Ecto neural progenitor cell (in vitro differentiated cells): Measurements from ENCODE around the gene MINK1.
"Not testable (repeated sequence)": the region's sequence is repeated elsewhere in the genome, so short reads cannot be mapped to it uniquely, and the experiment has no call there.

Experiments used
- DNase-seq: peaks from one replicate; pipeline ENCODE4 v3.0.0-alpha.2; 2018; ENCODE audit warnings: low spot score

MINK1 gene

GRCh38 chr17:4811471-4811870 lies 21.7 kb upstream of the MINK1 start:
- no peak for DNase-seq

- no peak for DNase-seq
Observed at GRCh38 chr17:4812690-4813089, 20.4 kb upstream of the MINK1 start.

GRCh38 chr17:4815043-4815675 lies 18.0 kb upstream of the MINK1 start:
- DNase-seq, result no peak

- DNase-seq, result no peak
Observed at GRCh38 chr17:4816826-4817225, 16.3 kb upstream of the MINK1 start.

GRCh38 chr17:4818276-4818675 lies 14.9 kb upstream of the MINK1 start:
- no peak for DNase-seq

GRCh38 chr17:4822835-4823234 lies 10.3 kb upstream of the MINK1 start:
- no peak for DNase-seq

- no peak for DNase-seq
Observed at GRCh38 chr17:4823373-4824089, 9.6 kb upstream of the MINK1 start.

- no peak for DNase-seq
Observed at GRCh38 chr17:4827399-4827798, 5.7 kb upstream of the MINK1 start.

GRCh38 chr17:4832829-4833177 lies 337 bp upstream of the MINK1 start:
- DNase-seq, result not testable (repeated sequence)

GRCh38 chr17:4833941-4834680 lies 971 bp downstream of the MINK1 start:
- no peak for DNase-seq

GRCh38 chr17:4834681-4835020 lies 1.5 kb downstream of the MINK1 start:
- no peak for DNase-seq

GRCh38 chr17:4836221-4836620 lies 3.1 kb downstream of the MINK1 start:
- DNase-seq, result no peak

- DNase-seq, result no peak
Observed at GRCh38 chr17:4837471-4838308, 4.5 kb downstream of the MINK1 start.

- no peak for DNase-seq
Observed at GRCh38 chr17:4838309-4838785, 5.2 kb downstream of the MINK1 start.

GRCh38 chr17:4839221-4839620 lies 6.1 kb downstream of the MINK1 start:
- DNase-seq, result no peak

GRCh38 chr17:4839965-4840892 lies 7.1 kb downstream of the MINK1 start:
- no peak for DNase-seq

GRCh38 chr17:4840893-4841242 lies 7.7 kb downstream of the MINK1 start:
- no peak for DNase-seq

- DNase-seq, result no peak
Observed at GRCh38 chr17:4842376-4842775, 9.2 kb downstream of the MINK1 start.

- no peak for DNase-seq
Observed at GRCh38 chr17:4843321-4844000, 10.3 kb downstream of the MINK1 start.

- DNase-seq, result no peak
Observed at GRCh38 chr17:4845118-4845517, 12.0 kb downstream of the MINK1 start.
